ENCODE results near the gene ALOX12B.
"Not testable (repeated sequence)": the region's sequence is repeated elsewhere in the genome, so short reads cannot be mapped to it uniquely, and the experiment has no call there.

The ALOX12B gene

DNA sequence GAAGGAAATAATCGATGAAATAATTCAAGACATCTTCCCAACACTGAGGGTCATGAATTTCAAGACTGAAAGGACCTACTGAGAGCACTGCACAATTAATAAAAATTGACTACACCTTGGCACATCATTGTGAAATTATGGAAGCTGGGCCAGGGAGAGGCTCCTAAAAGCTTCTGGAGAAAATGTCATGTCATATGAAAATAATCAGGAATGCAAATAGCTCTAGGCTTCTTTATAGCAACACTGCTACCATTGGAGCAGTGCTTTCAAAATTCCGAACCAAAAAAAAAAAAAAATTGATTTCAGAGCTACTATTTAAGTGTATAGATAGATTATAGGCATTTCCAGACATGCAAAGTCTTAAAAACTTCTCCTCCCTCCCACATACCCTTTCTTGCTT lies 55.1 kb downstream of the ALOX12B start:
- TF ChIP-seq, protein P1, sequence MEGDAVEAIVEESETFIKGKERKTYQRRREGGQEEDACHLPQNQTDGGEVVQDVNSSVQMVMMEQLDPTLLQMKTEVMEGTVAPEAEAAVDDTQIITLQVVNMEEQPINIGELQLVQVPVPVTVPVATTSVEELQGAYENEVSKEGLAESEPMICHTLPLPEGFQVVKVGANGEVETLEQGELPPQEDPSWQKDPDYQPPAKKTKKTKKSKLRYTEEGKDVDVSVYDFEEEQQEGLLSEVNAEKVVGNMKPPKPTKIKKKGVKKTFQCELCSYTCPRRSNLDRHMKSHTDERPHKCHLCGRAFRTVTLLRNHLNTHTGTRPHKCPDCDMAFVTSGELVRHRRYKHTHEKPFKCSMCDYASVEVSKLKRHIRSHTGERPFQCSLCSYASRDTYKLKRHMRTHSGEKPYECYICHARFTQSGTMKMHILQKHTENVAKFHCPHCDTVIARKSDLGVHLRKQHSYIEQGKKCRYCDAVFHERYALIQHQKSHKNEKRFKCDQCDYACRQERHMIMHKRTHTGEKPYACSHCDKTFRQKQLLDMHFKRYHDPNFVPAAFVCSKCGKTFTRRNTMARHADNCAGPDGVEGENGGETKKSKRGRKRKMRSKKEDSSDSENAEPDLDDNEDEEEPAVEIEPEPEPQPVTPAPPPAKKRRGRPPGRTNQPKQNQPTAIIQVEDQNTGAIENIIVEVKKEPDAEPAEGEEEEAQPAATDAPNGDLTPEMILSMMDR (IDR thresholded peaks at IDR 0.05; ENCODE audit: extremely low read depth, missing control alignments): no peak
- DNase-seq (ENCODE audit: low spot score): no peak

DNA sequence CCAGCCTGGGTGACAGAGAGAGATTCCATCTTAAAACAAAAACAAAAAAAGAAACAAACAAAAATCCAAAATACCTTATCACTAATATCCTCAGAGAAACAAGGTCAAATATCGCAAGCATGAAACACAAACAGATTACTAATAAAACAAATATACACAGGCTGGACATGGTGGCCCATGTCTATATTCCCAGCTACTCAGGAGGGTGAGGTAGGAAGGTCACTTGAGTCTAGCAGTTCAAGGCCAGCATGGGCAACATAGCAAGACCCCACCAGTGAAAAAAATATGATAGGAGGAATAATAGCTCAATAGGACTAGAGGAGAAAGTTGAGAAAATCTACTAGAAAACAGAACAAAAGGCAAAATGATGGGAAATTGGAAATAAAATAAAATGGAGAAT lies 55.6 kb downstream of the ALOX12B start:
- TF ChIP-seq, protein P1 (IDR thresholded peaks at IDR 0.05; ENCODE audit: extremely low read depth, missing control alignments): no peak
- no peak for DNase-seq (ENCODE audit: low spot score)

DNA sequence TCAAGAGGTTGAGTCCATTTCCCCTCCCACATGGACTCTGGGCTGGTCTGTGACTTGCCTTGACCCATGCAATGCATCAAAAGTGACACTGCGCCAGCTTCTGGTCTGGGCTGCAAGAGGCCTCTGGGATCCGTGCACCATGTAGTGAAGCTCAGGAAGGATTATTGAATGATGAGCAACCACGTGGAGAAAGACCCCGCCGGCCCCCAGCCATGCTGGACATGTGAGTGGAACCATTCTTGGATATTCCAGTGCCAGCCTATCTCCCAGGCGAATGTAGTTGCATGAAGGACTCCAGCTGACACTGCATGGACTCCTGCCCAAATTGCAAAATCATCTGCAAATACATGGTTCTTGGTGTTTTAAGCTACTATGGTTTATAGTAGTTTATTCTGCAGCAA lies 56.3 kb downstream of the ALOX12B start:
- TF ChIP-seq, protein P1 (IDR thresholded peaks at IDR 0.05; ENCODE audit: extremely low read depth, missing control alignments): no peak
- no peak for DNase-seq (ENCODE audit: low spot score)

DNA sequence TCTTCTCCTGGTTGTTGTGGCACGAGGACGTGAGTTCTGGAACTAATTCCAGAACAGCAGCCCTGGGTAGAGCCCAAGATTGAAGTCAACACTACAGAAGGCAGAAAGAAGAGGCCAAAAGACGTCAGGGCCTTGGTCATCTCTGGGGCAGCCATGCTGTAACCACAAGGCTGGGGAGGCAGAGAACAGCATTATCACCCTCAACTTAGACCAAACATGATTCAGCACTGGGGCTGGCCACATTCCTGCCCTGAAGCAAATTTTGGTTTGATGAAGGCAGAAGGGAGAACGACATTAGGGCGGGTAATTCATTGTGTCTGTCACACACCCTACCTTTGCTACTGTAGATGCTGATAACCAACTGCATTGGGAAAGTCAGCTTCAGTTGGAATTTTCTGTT lies 58.4 kb downstream of the ALOX12B start:
- TF ChIP-seq, protein P1 (IDR thresholded peaks at IDR 0.05; ENCODE audit: extremely low read depth, missing control alignments): no peak
- DNase-seq (ENCODE audit: low spot score): no peak

DNA sequence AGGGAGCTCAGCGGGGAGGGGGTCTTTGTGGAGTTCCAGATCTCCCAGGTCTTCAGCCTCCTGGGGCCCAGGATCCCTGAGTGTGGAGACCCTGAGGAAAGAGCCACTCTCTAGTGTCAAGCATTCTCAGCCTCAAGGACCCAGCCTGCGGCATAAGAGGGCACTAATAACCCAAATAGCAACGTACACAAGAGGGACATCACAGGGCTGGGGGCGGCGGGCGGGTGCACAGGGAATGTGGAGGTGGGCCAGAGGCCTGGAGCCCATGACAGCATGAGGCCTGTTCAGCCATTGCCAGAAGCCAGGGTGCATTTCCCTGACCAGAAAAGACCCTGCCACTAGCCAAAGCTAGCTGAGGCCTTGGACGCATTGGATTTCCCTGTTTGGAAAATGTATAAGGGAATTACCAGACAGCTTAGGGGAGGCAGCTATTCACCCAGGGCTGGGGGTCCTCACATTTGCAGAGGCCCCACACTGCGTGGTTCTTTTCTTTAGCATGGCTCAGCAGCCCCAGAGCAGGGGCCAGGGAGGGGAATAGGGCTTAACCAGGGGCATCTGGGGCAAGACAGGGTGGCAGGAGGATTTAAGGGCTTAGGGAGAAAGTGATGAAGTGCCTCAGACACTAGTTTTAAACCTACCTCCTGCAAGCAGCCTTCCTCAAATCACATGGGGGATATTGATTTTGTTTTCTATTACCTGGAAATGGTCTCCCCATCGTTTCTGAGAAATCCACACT lies 62.2 kb downstream of the ALOX12B start:
- DNase-seq (ENCODE audit: low spot score): no peak
- TF ChIP-seq, protein P1 (IDR thresholded peaks at IDR 0.05; ENCODE audit: extremely low read depth, missing control alignments): no peak

DNA sequence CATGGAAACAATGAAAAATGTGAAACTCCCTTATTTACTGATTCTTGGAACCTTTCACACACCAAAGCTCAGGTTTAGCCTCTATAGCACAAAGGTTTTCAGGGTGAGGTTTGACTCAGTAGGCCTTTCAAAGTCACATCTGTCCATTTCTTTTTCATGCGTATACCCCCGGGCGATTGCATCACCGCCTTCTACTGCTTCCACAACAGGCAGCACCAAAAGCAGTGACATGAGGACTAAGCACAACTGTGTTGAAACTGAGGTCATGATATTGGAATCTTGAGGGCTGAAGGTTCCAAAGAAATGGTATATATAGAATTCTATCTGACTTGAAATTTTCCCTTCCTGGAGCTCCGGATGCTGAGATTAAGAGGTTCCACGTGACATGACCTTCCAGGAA lies 63.4 kb downstream of the ALOX12B start:
- DNase-seq (ENCODE audit: low spot score): not testable (repeated sequence)

Measured in GM20000 (cell line).